Spleen (tissue), 11 donors: Measurements from ENCODE around the gene TRMT44. TPM values are rescaled to one million over a fixed set of nuclear protein-coding genes. Genes with fewer than 3 reads are reported as not detected.
"Not testable (repeated sequence)": the region's sequence is repeated elsewhere in the genome, so short reads cannot be mapped to it uniquely, and the experiment has no call there.

Source experiments
- DNase-seq: peaks from one replicate; pipeline ENCODE4 v3.0.0-alpha.2; 2020
- H3K27ac ChIP-seq, 8 donors: fragments of 200-600 bp; sonication (generic) in 7 of 8; 1 replicate in 4 of 8; 2 replicates in 4 of 8; pipeline versions ENCODE4 v1.5.0 to v1.8.0; 2016 to 2021; ENCODE audit warnings: inconsistent platforms in 4 of 8, mild to moderate bottlenecking in 4 of 8, moderate library complexity in 1 of 8
- H3K27me3 ChIP-seq, 7 donors: fragments of 200-600 bp; sonication (generic) in 6 of 7; replicated peaks in 1 of 7; 1 replicate in 4 of 7; 2 replicates in 3 of 7; pipeline versions ENCODE4 v1.5.0 to v1.8.0; 2016 to 2021; ENCODE audit warnings: inconsistent platforms in 3 of 7, mild to moderate bottlenecking in 1 of 7
- H3K36me3 ChIP-seq, 6 donors: fragments of 200-600 bp; sonication (generic) in 5 of 6; 1 replicate in 4 of 6; 2 replicates in 2 of 6; pipeline versions ENCODE4 v1.5.0 to v1.8.0; 2016 to 2021; ENCODE audit warnings: inconsistent platforms in 2 of 6
- H3K4me1 ChIP-seq, 6 donors: fragments of 200-600 bp; sonication (generic) in 5 of 6; 1 replicate in 3 of 6; 2 replicates in 3 of 6; pipeline versions ENCODE4 v1.5.0 to v1.8.0; 2016 to 2021; ENCODE audit warnings: inconsistent platforms in 3 of 6
- H3K4me3 ChIP-seq, 8 donors: fragments of 200-600 bp; sonication (generic) in 7 of 8; 1 replicate in 4 of 8; 2 replicates in 4 of 8; pipeline versions ENCODE4 v1.5.0 to v1.8.0; 2016 to 2021; ENCODE audit warnings: inconsistent platforms in 4 of 8, mild to moderate bottlenecking in 4 of 8, moderate library complexity in 2 of 8
- H3K9me3 ChIP-seq, 8 donors: fragments of 200-600 bp; sonication (generic) in 7 of 8; 1 replicate in 4 of 8; 2 replicates in 4 of 8; pipeline versions ENCODE4 v1.5.0 to v1.8.0; 2016 to 2021; ENCODE audit warnings: inconsistent platforms in 4 of 8
- POLR2A ChIP-seq, 3 donors: fragments of 450-650 bp; IDR thresholded peaks; one replicate each; pipeline ENCODE4 v1.5.1; 2017; ENCODE audit warnings: antibody characterized with exemption in 3 of 3, mild to moderate bottlenecking in 1 of 3
- POLR2AphosphoS5 ChIP-seq, 3 donors: sonication (generic); formaldehyde crosslinking; IDR thresholded peaks; one replicate each; pipeline ENCODE4 v1.5.1; 2017; ENCODE audit warnings: antibody characterized with exemption in 3 of 3
- WGBS, 5 donors: extraction: QIAGEN DNeasy Blood & Tissue Kit in 3 of 5; methylation state at CpG; one replicate each; pipeline versions ENCODE4 v1.1.5 to v1.1.7; 2013 to 2018; 5-methylcytosine and 5-hydroxymethylcytosine counted together
- intact Hi-C: fragments of 100-400 bp; cut with DNase I; formaldehyde crosslinking; loops from one replicate; pipeline ENCODE4 v1.15.0; 2023; ENCODE audit warnings: low total_unique reads
- polyA plus RNA-seq, 3 donors: library from polyadenylated mRNA; stranded (reverse); fragments of 200-250 nt; gene quantifications; one replicate each; pipeline ENCODE4 v1.2.1, GENCODE V29; 2013
- total RNA-seq, 7 donors: library from RNA; depleted of rRNA in 3 of 7; stranded (reverse); fragments of >200 nt in 3 of 7; fragmentation: NEBNext Ultra II Directional in 4 of 7; extraction: Animal tissue kit (Norgen Biotek cat#: 25700) in 4 of 7; gene quantifications; one replicate each; pipeline versions ENCODE4 v1.1.0 to v1.2.1, GENCODE V29; 2016 to 2021
- TF ChIP-seq, protein P1 (sequence below), 11 experiments: fragments of 200-600 bp in 7 of 11; fragments of 450-650 bp in 4 of 11; sonication (generic) in 4 of 11; IDR thresholded peaks in 8 of 11; conservative IDR thresholded peaks in 3 of 11; 1 replicate in 7 of 11; 2 replicates in 4 of 11; pipeline versions ENCODE4 v1.4.0 to v1.8.0; 2016 to 2021; ENCODE audit warnings: antibody characterized with exemption in 11 of 11, inconsistent platforms in 4 of 11, mild to moderate bottlenecking in 1 of 11
- donor health status: healthy with polysubstance abuse.
- donor health status: DM: no; HTN: no; CAD: no; lungs with moderate emphysema.
- donor health status: DM: no; HTN: no; CAD: no.
- donor health status: Bipolar disorder and iron deficiency.
- donor health status: healthy.
- donor health status: DM: no; HTN: no; CAD: no.
- donor health status: DM: yes; HTN: yes; CAD: no.

Gene TRMT44
- total and polyA plus RNA-seq, 10 donors = 5.7 to 28.3 (median 21.6) TPM

DNA sequence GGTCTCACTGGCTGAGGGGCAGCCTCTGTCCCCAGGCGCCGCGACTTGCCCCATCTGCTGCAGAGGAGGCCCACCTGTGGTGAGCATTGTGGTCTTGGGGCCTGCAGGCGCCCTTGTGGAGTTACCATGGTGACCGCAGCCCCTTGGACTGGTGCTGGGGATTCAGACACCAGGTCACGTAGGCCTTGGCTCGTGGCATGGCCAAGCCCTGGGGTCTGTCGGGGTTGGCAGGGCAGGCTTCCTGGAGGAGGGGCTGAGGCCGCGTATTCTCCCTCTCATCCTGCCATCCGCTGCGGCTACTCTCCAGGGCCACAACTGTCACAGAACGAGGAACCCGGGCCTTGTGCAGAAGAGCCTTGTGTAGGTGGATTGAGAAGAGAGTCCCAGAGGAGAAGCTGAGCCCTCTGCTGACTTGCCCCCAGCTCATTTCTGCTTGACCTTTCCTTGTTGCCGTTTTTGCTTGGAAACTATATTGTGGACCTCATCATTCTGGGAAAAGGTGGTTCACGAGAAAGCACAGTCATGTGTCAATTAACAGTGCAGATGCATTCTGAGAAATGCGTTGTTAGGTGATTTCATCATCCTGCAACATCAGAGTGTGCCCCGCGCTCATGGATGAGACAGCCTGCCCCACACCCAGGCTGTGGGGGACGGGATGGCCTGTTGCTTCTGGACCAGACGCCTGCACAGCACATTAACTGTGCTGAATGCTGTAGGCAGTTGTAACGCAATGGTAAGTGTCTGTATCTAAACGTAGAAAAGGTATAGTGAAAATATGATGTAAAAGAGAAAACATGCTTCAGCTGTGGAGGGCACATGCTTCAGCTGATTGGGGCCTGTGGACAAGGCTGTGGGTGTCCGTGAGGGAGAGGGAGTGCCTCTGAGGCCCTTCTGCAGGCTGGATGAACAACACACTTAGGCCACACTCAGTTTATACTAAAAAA, 38.5 kb downstream of the TRMT44 start:
- H3K4me1 ChIP-seq = no peaks in the 10 kb centered on the region
- 86 to 95% (median 92%) methylated on average over 16 to 24 of the region's 24 CpGs for WGBS, 5 donors
- TF ChIP-seq POLR2AphosphoS5 (IDR thresholded peaks at IDR 0.05) (no peak), POLR2A (IDR thresholded peaks at IDR 0.05) (no peak)
- TF ChIP-seq, protein P1, sequence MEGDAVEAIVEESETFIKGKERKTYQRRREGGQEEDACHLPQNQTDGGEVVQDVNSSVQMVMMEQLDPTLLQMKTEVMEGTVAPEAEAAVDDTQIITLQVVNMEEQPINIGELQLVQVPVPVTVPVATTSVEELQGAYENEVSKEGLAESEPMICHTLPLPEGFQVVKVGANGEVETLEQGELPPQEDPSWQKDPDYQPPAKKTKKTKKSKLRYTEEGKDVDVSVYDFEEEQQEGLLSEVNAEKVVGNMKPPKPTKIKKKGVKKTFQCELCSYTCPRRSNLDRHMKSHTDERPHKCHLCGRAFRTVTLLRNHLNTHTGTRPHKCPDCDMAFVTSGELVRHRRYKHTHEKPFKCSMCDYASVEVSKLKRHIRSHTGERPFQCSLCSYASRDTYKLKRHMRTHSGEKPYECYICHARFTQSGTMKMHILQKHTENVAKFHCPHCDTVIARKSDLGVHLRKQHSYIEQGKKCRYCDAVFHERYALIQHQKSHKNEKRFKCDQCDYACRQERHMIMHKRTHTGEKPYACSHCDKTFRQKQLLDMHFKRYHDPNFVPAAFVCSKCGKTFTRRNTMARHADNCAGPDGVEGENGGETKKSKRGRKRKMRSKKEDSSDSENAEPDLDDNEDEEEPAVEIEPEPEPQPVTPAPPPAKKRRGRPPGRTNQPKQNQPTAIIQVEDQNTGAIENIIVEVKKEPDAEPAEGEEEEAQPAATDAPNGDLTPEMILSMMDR (IDR thresholded peaks at IDR 0.05 in 8 of 11, conservative IDR thresholded peaks at IDR 0.05 in 3 of 11) = no peak
- H3K36me3 ChIP-seq = peaks cover 0 to 43% (median 24%) of the 10 kb centered on the region in 6 donors
- H3K9me3 ChIP-seq = no peaks in the 10 kb centered on the region
- peak; percentile 71 for DNase-seq
- no peak overlapping the region for H3K27ac ChIP-seq
- intact Hi-C loops = no loop called here
- H3K4me3 ChIP-seq = no peak overlapping the region
- H3K27me3 ChIP-seq = no peaks in the 10 kb centered on the region

DNA sequence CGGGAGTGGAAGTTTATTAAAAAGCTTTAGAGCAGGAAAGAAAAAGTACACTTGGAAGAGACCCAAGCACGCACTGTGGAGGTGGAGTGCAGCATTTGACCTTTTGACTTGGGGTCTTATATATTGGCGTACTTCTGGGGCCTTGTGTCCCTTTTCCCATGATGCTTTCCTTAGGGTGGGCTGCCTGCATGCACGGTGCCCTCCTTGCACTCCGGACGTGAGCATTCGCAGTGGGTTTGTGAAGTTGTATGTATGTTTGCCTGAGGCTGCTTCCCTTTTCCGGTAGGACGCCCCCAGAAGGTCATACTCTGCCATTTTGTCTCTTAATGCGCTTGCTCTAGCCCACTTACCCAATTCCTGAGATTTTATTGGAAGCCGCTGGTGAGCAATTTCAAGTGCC, 39.6 kb downstream of the TRMT44 start:
- Histone ChIP-seq H3K36me3 (peaks cover 0 to 38% (median 22%) of the 10 kb centered on the region in 6 donors), H3K4me1 (no peaks in the 10 kb centered on the region), H3K9me3 (no peaks in the 10 kb centered on the region), H3K27me3 (no peaks in the 10 kb centered on the region), H3K27ac (no peak overlapping the region), H3K4me3 (no peak overlapping the region)
- DNase-seq = peak; percentile 29
- TF ChIP-seq POLR2A (IDR thresholded peaks at IDR 0.05) (no peak), POLR2AphosphoS5 (IDR thresholded peaks at IDR 0.05) (no peak)
- TF ChIP-seq, protein P1 (IDR thresholded peaks at IDR 0.05 in 8 of 11, conservative IDR thresholded peaks at IDR 0.05 in 3 of 11) = no peak
- WGBS, 5 donors = 90 to 95% (median 93%) methylated on average over 11 of the region's 11 CpGs
- intact Hi-C loops = no loop called here

DNA sequence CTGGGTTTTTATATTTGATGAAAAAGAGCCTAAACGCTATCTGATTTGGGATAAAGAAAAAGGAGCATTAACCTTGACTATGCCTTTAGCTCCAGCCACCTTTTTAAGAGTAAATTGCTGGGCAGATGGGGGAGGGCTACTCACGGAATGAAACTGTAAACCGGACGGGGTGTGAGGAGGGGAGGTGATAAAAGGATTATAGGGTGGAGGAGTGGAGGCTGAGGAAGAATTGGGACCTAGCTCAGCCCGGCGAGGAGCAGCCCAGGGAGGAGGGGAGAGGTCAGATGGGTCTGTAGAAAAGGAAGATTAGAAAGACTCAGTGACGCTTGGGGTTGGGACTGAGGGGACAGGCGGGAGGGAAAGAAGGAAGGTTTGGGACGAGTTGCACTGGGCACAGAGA, 46.1 kb downstream of the TRMT44 start:
- intact Hi-C loops, H3K4me1 ChIP-seq, H3K36me3 ChIP-seq, H3K4me3 ChIP-seq, H3K9me3 ChIP-seq, H3K27ac ChIP-seq, H3K27me3 ChIP-seq: not testable (repeated sequence)
- 71 to 85% (median 75%) methylated on average over 7 to 9 of the region's 9 CpGs for whole genome bisulfite sequencing, 5 donors
- DNase-seq = peak; percentile 9

DNA sequence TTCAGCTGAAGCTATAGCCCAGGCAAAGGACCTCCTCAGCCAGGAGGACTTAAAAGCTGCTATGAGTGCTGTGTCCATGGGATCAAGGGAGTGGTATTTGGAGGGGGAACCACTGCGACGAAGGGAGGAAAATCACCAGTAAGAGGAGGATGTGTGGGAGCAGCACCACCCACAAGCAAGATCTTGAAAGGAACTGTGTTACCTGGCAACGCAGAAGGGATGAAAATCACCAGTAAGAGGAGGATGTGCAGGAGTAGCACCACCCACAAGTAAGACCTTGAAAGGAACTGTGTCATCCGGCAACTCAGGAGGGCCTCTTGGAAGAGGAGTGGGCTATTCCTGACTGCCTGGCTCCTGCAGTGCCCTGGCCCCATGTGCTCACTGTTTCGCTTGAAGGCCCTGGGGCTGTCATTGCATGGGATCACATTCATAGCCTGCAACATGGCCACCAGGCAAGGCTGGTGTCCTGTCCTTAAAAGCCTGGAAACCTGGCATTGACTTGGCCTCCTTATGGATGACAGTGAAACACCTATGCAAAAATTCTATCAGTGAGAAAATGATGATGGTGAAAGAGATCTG, 48.3 kb downstream of the TRMT44 start:
- no peaks in the 10 kb centered on the region for H3K27me3 ChIP-seq
- H3K4me1 ChIP-seq = no peaks in the 10 kb centered on the region
- H3K27ac ChIP-seq = no peak overlapping the region
- H3K4me3 ChIP-seq = no peak overlapping the region
- TF ChIP-seq POLR2A (IDR thresholded peaks at IDR 0.05) (no peak), POLR2AphosphoS5 (IDR thresholded peaks at IDR 0.05) (no peak)
- TF ChIP-seq, protein P1 (IDR thresholded peaks at IDR 0.05 in 8 of 11, conservative IDR thresholded peaks at IDR 0.05 in 3 of 11) = no peak
- DNase-seq = no peak
- intact Hi-C loops = no loop called here
- WGBS, 5 donors = 83 to 97% (median 92%) methylated on average over 5 of the region's 5 CpGs
- H3K9me3 ChIP-seq = no peaks in the 10 kb centered on the region
- H3K36me3 ChIP-seq = no peaks in the 10 kb centered on the region

DNA sequence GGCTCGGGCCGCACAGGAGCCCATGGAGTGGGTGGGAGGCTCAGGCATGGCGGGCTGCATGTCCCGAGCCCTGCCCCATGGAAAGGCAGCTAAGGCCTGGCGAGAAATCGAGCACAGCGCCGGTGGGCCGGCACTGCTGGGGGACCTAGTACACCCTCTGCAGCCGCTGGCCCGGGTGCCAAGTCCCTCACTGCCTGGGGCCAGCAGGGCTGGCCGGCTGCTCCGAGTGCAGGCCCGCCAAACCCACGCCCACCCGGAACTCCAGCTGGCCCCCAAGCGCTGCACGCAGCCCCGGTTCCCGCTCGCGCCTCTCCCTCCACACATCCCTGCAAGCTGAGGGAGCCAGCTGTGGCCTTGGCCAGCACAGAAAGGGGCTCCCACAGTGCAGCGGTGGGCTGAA, 50.9 kb downstream of the TRMT44 start:
- WGBS, 5 donors = 93 to 98% (median 97%) methylated on average over 12 to 23 of the region's 23 CpGs
- H3K4me3 ChIP-seq, H3K36me3 ChIP-seq, intact Hi-C loops, H3K27me3 ChIP-seq, H3K27ac ChIP-seq, DNase-seq, H3K4me1 ChIP-seq: not testable (repeated sequence)
- H3K9me3 ChIP-seq = peaks cover 0 to 11% (median 4%) of the 10 kb centered on the region in 8 donors
